GM21737 (cell line): ENCODE results near the gene FAM20B.
"Not testable (repeated sequence)": the region's sequence is repeated elsewhere in the genome, so short reads cannot be mapped to it uniquely, and the experiment has no call there.

ENCODE experiments used
- ATAC-seq: cut with Tn5 transposase; IDR thresholded peaks from one replicate; pipeline ENCODE4 v1.9.1; 2021; ENCODE audit warnings: mild to moderate bottlenecking, moderate library complexity; ENCODE audit not compliant: unreplicated experiment

The FAM20B gene

DNA sequence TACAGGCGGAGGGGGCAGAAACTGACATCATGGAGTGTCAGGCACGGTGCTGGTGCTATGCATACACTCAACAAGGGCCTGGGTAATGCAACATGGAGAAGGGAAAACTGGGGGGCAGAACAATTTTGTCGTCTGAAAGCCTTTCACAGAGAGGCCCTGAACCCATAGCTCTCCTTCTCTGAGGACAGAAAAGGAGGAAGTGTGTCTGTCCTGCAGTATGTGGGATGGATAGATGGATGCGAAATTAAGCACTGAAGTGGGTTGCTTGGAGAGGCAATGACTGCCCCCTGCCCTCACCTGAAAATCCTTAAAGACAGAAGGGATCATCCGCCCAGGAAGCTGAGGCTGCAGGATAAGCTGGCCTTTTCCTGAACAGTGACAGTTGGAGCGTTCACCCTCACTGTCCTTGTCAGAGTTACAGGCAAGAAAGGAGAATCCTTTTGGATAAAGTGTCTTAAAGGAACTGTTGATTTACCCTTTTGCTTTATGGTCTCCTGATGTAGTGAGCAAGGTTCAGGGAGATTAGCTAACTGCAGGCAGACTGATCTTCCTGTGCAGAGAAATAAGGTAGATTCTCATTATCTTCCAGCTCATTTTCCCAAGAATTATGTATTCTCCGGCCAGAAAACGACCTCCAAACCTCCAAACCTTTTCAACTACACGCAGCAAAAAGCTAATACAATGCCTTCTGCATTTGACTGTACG is 1.6 kb upstream of the FAM20B start:
- ATAC-seq: no peak

DNA sequence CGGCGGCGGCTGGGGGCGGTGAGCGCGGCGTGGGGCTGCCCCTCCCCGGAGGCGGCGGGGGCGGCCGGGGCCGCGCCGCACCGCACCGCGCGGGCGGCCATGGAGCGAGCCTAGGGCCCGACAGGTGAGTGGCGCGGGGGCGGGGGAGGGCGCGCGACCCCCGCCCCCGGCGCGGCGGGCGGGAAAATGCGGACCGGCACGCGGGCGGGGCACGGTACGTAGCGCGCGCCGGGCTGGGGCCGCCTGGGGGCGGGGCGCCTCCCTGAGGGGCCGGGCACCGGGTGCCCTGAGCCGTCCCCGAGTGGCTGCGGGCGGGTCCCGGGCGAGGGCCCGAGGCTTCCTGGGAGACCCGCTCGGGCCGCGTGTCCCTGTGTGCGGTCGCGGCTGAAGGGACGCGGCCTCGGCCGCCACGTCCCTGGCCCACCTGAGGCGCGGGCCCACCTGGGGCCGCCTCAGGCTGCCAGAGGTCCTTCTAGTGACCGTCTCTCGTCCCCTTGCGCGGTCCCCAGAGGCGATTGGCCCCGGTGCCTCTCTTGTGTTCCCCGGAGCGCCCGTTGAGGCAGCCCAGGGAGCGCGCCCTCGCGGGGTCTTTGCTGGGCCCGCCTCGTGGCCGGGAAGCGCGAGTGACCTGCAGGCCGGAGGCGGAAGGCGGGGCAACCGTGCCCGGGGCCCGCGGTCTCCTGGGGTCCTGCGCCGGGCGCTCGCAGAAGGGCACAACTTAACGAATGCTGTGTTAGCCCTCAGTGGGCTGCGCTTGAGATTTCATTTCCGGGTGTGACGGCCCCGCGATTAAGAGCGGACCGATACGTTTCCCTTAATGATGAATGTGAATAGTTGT is 500 bp downstream of the FAM20B start:
- peak; percentile 78 for ATAC-seq

- no peak for ATAC-seq
Observed at GRCh38 chr1:179026813-179027669, 1.3 kb downstream of the FAM20B start.

DNA sequence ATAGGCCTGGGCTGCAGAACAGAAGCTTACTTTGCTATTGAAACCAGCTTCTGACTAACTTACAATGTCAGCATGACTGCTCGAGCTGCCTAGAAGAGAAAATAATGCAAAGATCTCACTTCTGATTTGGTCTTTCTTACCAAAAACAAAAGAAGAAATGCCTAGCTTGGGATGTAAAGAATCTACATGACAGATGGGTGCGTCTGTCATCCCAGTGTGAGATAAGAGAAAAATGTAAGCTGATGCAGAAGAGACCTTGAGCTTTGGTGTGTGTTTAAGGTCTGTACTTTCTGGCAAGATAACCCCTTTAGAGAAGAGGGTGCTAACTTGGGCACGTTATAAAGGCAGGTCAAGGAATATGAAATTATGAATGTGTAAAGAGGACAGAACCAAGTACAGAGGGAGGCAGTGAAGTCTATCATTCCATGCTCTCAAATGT is 3.6 kb downstream of the FAM20B start:
- ATAC-seq: no peak

GRCh38 chr1:179030130-179030529 is 4.4 kb downstream of the FAM20B start:
- no peak for ATAC-seq

DNA sequence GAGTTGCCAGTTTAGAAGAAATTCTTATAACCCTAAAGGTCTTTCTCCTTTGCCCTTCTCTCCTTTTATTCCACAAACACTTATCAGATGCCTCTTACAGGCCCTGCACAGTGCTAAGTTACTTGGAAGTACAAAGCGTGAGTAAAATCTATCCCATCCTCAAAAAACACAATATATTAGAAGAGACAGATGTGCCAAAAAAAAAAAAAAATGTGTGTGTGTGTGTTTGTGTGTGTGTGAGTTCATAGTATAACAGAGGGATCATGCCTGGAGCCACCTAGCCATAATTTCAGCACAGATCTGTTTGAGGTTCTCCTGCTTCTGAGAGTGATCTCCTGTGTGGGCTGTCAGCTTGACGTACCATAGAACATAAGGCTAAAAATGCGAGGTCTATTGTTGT is 5.0 kb downstream of the FAM20B start:
- no peak for ATAC-seq

- ATAC-seq: no peak
Observed at GRCh38 chr1:179031284-179031683, 5.6 kb downstream of the FAM20B start.

GRCh38 chr1:179031855-179032513 is 6.3 kb downstream of the FAM20B start:
- no peak for ATAC-seq

GRCh38 chr1:179034720-179035119 is 9.0 kb downstream of the FAM20B start:
- ATAC-seq: peak; percentile 84

- no peak for ATAC-seq
Observed at GRCh38 chr1:179036844-179037465, 11.3 kb downstream of the FAM20B start.

GRCh38 chr1:179038528-179039281 is 13.0 kb downstream of the FAM20B start:
- no peak for ATAC-seq

- not testable (repeated sequence) for ATAC-seq
Observed at GRCh38 chr1:179039502-179040174, 13.9 kb downstream of the FAM20B start.

GRCh38 chr1:179040175-179040551 is 14.5 kb downstream of the FAM20B start:
- not testable (repeated sequence) for ATAC-seq

DNA sequence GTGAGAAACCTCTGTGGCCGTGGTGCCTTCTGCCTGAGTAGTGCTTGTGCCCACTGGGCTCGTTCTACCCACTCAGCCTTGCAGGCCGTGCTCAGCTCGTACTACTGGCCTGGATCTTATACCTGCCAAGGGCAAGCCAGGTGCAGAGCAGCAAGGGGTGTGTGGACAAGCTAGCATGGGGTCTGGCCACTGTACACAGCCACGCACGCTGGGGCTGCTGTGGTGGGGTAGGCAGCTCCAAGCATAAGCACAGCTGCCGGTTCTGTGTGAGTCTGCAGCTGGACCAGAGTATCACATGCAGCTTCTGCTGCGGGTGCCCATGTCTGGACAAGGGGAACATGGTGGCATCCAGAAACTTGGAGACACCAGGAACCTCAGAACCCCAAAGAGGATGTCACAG is 16.4 kb downstream of the FAM20B start:
- no peak for ATAC-seq

- no peak for ATAC-seq
Observed at GRCh38 chr1:179042700-179043099, 17.0 kb downstream of the FAM20B start.

GRCh38 chr1:179043266-179043665 is 17.6 kb downstream of the FAM20B start:
- no peak for ATAC-seq

DNA sequence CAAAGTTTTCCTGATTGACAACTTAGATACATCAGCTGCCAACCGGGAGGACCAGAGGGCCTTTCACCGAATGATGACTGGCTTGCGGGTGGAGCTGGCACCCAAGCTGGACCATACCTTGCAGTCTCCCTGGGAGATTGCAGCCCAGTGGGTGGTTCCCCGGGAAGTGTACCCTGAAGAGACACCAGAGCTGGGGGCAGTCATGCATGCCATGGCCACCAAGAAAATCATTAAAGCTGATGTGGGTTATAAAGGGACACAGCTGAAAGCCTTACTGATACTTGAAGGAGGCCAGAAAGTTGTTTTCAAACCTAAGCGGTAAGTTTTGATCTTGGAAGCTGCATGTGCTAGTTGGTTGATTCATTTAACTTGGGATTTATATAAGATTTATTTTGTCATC is 18.2 kb downstream of the FAM20B start:
- ATAC-seq: no peak

GRCh38 chr1:179046808-179047635 is 21.3 kb downstream of the FAM20B start:
- no peak for ATAC-seq
